Measurements from ENCODE around the gene GSC2.

DNA sequence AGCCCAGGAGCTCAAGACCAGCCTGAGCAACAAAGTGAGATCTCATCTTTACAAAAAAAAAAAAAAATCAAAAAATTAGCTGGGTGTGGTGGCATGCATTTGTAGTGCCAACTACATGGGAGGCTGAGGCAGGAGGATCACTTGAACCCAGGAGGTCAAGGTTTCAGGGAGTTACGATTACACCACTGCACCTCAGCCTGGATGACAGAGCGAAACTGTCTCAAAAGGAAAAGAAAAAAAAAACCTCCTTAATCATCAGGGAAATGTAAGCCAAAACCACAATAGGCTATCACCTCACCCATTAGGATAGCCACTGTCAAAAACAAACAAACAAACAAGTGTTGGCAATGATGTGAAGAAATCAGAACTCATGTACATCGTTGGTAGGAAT, 41.3 kb downstream of the GSC2 start:
- TF ChIP-seq, protein P1, sequence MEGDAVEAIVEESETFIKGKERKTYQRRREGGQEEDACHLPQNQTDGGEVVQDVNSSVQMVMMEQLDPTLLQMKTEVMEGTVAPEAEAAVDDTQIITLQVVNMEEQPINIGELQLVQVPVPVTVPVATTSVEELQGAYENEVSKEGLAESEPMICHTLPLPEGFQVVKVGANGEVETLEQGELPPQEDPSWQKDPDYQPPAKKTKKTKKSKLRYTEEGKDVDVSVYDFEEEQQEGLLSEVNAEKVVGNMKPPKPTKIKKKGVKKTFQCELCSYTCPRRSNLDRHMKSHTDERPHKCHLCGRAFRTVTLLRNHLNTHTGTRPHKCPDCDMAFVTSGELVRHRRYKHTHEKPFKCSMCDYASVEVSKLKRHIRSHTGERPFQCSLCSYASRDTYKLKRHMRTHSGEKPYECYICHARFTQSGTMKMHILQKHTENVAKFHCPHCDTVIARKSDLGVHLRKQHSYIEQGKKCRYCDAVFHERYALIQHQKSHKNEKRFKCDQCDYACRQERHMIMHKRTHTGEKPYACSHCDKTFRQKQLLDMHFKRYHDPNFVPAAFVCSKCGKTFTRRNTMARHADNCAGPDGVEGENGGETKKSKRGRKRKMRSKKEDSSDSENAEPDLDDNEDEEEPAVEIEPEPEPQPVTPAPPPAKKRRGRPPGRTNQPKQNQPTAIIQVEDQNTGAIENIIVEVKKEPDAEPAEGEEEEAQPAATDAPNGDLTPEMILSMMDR (IDR thresholded peaks at IDR 0.05): no peak
- TF ChIP-seq POLR2A (IDR thresholded peaks at IDR 0.05): no peak
